ENCODE measurements around the gene SDK1.
A peak's percentile ranks its signal among the peaks of the same experiment; 100 is the strongest.

SDK1 gene

DNA sequence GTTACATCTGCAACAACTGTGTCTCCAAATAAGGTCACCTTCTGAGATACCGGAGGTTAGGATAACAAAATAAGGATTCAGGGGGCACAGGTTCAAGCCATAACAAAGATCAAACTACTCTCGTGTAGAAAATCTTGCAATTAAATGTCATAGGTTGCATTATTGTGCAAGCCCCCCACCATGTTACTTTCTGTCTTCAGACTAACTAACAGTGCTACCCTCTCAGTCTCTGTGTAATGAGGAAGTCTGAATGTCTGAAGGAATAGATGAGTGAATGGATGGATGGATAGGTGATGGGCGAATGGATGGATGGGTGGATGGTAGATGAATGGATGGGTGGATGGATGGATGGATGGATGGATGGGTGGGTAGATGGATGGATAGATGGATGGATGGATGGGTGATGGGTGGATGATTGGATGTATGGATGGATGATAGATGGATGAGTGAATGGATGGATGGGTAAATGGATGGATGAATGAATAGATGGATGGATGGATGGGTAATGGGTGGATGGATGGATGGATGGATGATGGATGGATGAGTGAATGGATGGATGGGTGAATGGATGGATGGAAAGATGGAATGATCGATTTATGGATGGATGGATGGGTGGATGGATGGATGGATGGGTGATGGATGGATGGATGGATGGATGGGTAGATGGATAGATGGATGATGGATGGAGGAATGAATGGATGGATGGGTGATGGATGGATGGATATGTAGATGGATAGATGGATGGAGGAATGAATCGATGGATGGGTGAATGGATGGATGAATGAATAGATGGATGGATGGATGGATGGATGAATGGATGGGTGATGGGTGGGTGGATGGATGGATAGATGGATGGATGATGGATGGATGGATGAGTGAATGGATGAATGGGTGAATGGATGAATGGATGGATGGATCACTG, 823.8 kb downstream of the SDK1 start:
- DNase-seq: no peak

- DNase-seq: peak; percentile 37
Observed at GRCh38 chr7:4127909-4128560, 827.0 kb downstream of the SDK1 start.

DNA sequence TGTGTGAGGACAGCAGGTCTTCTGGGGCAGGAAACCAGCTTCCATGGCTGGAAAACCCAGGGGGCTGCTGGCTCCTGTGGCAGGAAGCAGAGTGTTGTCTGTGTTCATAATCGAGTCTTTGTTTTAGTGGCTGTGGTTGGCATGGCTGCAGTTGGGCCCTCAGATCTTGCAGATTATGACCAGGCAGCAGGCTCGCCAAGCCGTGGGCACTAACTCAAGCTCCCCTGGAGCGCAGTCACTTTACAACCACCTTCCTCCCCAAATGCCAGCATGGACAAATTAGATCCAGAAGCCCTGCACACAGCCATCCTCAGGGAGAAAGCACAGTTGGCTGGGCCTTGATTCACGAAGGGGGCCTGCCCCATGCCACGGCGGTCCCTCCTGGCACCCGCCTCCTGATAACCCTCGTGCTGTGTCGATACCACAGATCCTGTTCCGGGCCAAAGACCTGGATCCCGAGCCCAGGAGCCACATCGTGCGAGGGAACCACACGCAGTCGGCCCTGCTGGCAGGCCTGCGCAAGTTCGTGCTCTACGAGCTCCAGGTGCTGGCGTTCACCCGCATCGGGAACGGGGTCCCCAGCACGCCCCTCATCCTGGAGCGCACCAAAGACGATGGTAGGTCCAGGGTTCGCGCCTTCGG, 828.5 kb downstream of the SDK1 start:
- DNase-seq: no peak

DNA sequence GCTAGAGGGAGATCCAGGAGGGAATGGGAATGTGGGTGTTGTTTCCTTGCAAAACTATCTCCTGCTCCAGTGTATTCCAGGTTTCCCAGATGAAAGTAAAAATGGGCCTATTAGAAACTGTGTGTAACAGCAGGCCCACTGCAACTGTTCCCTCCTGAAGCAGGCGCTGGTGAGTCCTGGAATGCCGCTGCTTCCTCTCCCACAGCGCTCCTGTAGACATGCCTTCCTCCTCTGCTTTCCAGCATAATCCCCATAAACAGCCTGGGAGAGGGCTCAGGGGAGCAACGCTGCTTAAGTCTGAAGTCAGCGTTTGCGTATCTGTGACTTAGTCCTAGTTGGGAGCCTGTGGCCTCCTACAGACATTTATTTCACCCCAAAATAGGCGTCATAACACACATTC, 830.0 kb downstream of the SDK1 start:
- peak; percentile 76 for DNase-seq

DNA sequence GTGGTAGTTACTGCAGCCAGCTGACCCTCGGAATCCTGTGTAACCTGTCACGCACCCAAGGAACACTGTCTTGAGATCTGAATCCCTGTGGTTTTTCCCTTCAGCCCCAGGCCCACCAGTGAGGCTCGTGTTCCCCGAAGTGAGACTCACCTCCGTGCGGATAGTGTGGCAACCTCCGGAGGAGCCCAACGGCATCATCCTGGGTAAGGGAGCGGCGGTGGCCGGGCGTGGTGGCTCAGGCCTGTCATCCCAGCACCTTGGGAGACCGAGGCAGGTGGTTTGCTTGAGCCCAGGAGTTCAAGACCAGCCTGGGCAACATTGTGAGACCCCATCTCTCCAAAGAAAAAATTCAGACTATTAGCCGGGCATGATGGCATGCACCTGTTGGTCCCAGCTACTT, 831.2 kb downstream of the SDK1 start:
- no peak for DNase-seq

DNA sequence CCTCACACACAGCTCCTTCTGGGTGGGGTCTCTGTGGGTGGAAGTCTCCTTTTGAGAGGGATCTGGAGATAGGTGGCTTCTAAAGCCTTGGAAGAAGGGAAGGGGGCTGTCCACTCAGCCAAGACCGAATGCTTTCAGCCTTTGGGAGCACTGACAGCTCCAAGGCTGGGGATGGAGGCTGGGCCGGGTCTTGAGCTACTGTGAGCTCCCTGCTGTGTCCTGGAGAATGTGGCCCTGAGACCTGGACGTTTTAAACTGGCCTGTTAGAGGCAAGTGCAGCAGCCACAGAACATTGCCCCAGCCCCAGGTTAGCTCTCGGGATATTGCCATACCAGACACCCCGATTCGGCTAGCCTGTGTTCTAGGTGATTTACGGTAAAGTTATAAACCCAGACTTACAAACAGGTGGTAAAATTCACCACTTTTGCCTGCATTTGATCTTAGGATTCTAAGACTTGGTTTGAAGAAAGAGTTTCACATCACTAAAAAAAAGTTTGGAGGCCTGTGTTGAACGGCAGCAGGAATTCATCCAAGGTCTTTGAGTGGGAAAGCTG, 832.5 kb downstream of the SDK1 start:
- DNase-seq: no peak

DNA sequence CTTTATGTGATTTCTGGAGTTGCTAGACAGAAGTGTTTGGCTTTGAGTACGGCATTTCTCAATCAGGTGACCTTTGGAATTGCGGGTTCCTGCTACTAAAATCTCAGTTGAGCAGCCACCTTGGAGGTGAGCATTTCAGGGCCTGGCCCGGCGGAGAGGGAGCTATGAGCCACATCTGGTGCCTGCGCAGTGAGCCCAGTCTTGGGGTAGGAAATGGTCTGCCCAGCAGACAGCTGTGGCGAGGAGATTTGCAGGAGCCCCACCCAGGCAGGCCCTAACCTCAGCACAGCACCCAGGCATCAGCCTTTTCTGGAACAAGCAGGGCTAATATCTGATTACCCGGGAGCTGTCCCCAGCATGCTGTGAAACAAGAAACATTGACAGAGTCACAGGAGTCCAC, 833.2 kb downstream of the SDK1 start:
- no peak for DNase-seq

DNA sequence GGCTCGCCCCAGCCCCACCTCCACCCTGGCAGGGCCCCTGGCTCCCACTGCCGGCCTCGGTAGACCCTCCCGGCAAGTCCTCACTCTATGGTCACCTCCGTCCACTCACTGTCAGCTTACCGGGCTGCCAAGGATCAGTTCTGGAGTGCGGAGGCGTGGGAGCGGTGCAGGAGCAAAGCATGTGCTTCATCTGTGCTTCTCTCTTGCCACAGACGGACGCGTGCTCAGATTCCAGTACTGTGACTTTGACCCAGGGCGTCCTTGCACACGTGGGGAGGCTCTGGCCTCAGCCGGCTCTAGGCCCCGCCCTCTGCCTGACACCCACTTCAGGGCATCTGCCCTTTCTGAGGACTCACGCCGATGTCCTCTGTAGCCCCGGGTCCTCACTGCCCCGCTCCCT, 833.6 kb downstream of the SDK1 start:
- DNase-seq: no peak

GRCh38 chr7:4135301-4135700, 834.2 kb downstream of the SDK1 start:
- no peak for DNase-seq

DNA sequence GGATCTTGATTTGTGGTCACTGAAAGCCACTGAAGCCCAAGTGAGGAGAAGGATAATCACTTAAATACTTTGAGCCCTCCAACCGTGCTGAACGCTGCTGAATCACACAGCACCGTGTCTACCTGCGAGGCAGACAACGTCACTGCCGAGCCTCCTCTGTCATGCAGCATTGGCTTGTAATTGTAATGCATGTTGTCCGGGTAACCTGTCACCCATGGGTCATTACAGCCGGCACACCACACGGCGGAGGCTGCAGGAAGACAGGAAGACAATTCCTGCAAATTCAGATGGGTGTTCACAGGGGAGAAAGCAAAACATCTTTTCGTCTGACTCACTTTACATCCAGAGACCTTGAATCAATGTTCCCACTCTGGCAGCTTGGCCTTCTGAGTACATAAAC, 835.0 kb downstream of the SDK1 start:
- DNase-seq: no peak

DNA sequence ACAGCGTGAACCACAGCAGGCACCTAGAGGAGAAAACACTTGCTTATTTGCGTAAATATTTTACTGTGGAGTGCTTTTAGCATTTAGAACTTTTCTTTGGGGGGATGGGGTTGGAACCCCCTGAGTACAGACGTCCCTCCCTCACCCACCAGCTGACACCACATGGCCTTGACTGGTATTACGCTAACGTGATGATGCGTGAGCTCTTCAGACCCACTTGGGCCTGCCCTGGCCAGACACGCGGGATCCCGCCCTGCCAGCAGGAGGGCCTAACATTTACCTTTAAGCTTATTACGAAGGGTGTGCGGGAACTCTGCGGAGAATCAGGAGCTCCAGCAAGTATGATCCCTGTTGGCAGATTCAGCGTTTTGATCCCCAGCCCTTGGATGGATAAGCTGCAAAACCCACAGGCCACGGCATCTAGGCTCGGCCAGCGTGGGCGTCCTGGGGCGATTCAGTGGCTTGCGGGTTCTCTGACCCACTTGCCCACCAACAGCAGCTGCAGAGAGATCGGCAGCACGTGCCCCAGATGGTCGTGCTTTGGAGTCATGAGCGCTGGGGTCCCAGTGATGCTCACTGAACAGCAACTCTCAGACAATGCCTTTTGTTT, 835.6 kb downstream of the SDK1 start:
- DNase-seq: no peak

- no peak for DNase-seq
Observed at GRCh38 chr7:4137552-4137951, 836.5 kb downstream of the SDK1 start.

DNA sequence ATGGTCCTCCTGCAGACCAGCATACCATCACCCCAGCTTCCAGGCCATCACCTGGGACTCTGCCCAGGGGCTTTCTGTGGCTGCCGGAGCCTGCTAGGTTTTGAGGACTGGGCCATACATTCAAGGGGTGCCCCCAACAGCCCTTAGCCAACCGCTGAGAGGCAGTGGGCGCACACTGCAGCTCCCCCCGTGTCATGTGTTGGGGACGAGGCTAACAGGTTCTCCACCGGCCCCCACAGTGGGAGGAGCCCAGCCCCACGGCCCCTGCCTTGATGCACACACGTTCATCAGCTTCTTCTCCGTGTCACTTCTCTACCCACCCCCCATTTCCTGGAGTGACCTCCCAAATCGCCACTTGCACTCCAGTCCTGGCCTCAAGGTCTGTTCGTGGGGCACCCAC, 837.8 kb downstream of the SDK1 start:
- no peak for DNase-seq

DNA sequence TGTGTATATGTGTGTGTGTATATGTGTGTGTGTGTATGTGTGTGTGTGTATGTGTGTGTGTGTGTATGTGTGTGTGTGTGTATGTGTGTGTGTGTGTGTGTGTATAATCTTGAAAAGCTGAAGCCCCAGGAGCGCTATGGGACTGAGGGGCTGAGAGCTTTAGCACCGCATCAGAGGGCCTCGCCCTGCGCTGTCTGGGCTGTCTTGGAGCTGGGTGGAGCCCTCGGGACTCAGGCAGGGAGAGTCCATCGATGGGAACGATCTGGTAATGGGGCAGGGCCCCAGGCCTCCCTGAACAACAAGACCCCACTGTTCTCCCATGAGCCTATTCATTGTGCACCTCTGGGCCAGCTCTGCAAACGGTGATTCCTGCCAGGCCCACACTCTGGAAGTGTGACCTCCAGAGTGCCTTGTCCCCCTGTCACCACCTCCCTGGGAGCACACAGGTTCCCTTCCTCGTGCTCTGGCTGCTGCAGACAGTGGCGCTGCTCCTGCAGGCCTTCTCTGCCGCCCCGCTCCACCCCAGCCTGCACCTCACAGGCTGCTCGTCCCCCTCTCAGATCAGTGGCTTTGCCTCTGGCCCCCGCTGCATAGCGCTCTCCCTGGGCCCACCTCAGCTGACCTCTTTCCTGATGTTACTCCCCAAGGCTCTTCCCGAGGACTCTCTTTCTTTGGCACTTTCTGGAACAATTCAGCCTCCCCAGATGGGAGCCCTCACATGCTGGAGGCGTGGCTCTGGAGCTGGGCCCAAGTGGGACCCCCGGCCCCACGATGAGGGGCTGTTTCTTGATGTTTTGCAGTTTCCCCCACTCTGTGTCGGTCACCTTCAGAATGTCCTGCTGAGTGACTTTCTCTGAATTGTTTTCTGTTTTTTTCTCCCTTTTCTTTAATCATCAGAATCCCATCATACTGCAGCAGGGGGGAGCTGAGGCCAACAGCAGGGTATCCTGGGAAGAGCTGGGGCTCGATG, 838.9 kb downstream of the SDK1 start:
- no peak for DNase-seq

DNA sequence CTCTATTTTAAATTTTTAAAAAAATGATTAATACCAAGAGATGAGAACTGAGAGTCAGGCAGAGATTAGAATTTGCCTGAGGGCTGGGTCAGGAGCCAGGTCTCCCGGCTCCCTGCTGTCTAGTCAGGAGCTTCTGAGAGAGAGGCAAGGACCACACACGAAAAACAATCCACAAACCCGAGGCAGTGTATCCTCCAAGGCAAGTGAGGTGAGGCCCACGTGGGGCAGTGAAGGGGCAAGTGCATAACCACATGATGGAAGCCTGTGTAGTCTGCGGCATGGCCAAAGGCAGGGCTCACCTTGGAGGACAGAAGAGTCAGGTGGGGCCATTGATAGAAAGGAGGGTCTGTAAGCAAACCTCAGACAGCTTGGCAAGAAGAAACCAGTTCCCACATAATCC, 839.9 kb downstream of the SDK1 start:
- DNase-seq: no peak

GRCh38 chr7:4143006-4143405, 842.0 kb downstream of the SDK1 start:
- no peak for DNase-seq

- DNase-seq: no peak
Observed at GRCh38 chr7:4143511-4144171, 842.6 kb downstream of the SDK1 start.

GRCh38 chr7:4144172-4144701, 843.2 kb downstream of the SDK1 start:
- no peak for DNase-seq

- DNase-seq: peak; percentile 83
Observed at GRCh38 chr7:4144811-4145510, 843.9 kb downstream of the SDK1 start.

DNA sequence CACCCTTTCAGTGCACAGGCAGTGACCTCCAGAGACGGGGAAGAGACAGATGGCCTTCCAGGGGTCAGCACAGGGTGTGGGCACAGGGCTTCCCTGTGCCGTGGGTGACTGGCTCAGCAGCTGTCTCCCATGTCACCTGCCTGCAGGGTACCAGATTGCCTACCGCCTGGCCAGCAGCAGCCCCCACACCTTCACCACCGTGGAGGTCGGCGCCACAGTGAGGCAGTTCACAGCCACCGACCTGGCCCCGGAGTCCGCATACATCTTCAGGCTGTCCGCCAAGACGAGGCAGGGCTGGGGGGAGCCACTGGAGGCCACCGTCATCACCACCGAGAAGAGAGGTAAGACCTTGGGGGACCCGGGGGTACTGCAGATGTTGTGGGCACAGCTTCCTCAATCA, 844.5 kb downstream of the SDK1 start:
- DNase-seq: no peak

Data from islet precursor cell (in vitro differentiated cells).